ENCODE measurements around the gene APBB1.
A peak's percentile ranks its signal among the peaks of the same experiment; 100 is the strongest.
"Not testable (repeated sequence)": the region's sequence is repeated elsewhere in the genome, so short reads cannot be mapped to it uniquely, and the experiment has no call there.

APBB1 gene

GRCh38 chr11:6415797-6416196, 3.1 kb downstream of the APBB1 start:
- no peak for DNase-seq

- DNase-seq, result no peak
Observed at GRCh38 chr11:6414874-6415328, 4.0 kb downstream of the APBB1 start.

GRCh38 chr11:6413791-6414201, 5.1 kb downstream of the APBB1 start:
- peak; percentile 54 to 83 for DNase-seq

DNA sequence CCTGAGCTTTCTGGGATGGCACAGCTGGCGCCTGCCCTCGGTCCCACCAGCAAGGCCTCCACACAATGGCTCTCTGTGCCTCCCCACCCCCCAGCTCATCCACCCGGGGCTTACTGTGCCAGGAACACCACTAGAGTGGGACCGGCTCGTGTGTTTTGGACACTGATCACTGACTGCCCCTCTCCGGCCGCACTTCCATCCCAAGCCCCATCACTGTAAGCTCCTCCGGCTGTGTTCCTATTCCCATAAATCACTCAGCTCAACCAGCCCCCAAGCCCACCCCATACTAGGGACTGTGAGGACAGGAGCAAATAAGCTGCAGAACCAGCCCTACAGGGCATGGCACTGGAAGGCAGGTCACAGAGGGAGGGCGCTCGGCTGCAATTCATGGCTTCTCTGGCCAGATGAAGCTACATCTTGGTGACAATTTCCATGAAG, 7.3 kb downstream of the APBB1 start:
- no peak for DNase-seq

- DNase-seq, result no peak
Observed at GRCh38 chr11:6410695-6411430, 8.0 kb downstream of the APBB1 start.

- DNase-seq, result no peak
Observed at GRCh38 chr11:6406370-6406769, 12.5 kb downstream of the APBB1 start.

GRCh38 chr11:6405846-6406245, 13.0 kb downstream of the APBB1 start:
- DNase-seq, result no peak

DNA sequence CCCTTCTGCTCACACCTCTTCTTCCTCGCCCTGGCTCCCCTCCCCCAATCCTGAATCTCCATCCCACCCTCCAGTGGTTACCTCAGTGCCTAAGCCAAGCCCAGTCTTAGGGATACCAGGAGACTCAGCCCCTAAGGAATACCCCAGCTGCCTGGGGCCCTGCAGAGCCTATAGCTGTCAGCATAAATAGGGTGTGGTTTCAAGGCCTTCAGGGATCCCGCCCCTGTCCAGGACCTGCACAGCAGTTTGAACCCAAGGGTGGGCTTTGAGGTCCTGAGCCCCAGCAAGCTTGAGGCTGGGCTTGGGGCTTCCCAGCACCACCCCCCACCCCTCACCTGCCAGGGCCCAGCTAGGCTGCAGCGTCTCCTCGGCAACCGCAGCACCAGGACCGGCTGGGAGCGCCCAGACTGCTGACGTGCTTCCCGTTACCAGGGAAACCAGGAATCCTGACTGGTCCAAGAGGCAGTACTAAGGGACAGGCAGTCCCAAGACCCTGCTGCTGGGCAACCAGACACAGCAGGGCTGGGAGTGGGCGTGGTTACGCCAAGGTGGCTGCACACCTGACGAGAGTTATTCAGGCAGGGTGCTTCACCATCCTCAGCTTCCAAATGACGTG, 13.7 kb downstream of the APBB1 start:
- DNase-seq, result no peak

DNA sequence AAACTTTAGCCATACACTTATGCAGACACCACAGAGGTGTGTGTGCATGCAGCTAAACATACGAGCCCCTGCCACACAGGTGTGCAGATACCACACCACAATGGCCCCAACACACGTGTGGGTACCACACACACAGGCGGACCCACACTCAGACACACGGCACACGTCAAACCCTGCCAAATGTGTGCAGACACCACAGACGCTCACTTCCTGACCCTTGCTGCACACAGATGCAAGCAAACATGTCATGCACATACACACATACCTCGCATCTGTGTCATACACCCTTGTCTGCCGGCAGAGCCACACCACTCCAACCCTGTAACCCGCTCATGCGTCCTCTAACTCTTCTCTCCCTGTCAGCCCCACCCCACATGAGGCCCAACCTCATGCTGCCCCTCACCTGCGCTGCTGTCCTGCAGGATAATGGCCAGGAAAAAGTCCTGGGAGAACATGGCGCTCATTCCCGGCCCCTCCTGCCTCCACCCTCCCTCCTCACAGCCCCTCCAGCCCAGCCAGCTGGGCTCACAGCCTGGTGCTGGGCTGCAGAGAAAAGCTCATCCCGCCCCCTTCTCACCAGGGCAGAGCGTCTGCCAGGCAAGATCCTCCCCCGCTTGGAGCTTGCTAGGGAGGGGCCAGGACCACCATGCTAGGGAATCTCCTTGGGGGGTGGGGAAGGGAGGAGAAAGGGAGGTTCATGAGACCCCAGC, 14.4 kb downstream of the APBB1 start:
- no peak for DNase-seq

GRCh38 chr11:6403539-6403938, 15.4 kb downstream of the APBB1 start:
- no peak for DNase-seq

DNA sequence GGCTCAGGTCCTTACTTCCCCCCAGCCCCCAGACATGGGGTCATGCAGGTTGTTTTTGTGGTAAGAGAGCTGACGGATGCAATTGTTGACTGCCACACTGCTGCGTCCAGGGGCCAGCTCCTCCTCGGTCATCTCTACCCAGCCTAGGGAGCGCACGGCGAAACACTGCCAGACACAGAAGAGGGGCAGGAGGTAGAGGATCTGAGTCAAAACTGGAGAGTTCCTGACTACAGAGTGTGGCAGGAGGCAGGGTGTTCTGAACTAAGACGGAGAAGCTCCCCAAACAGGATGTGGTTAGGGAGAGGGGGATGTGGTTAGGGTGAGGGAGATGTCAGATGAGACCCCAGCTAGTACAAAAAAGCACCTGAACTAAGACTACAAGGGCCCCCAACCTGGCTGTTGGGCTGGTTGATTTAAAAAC, 16.3 kb downstream of the APBB1 start:
- DNase-seq, result peak in 1 of 2 experiments; percentile 66

DNA sequence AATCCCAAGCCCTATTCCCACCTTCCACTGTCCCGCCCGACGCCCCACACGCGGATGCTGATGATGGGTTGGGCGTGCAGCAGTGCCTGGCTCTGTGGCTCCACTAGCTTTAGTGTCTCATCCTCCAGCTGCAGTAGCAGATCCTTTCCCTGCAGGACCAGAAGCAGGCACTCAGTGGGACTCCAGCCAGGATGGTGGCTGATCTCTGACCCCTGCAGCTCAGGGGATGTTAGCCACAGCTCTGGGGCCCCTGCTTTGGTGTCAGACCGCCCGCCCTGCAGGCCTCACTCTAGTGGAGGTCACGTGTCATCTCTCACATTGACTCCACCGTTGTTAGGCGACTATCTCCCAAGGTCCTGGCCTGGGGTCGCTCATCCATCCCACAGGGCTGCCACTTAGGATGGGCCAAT, 16.8 kb downstream of the APBB1 start:
- no peak for DNase-seq

DNA sequence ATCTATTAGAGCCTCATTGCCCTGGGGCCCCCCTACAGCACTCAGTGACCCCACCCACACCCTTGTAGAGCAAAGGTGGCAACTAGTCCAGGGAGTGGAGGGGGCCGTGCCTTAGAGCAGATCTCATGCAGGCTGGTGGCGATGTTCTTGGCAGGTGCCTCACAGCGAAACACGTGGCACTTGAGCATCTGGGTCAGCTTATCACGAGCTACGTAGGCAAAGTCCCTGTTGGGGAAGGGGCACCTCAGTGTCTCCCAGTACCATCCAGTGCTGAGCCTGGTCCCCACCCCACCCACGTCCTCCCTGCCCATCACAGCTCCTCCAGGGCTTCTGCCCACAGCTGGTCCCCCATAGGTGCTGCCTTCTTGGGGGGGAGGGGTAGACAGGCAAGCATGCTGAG, 17.4 kb downstream of the APBB1 start:
- no peak for DNase-seq

DNA sequence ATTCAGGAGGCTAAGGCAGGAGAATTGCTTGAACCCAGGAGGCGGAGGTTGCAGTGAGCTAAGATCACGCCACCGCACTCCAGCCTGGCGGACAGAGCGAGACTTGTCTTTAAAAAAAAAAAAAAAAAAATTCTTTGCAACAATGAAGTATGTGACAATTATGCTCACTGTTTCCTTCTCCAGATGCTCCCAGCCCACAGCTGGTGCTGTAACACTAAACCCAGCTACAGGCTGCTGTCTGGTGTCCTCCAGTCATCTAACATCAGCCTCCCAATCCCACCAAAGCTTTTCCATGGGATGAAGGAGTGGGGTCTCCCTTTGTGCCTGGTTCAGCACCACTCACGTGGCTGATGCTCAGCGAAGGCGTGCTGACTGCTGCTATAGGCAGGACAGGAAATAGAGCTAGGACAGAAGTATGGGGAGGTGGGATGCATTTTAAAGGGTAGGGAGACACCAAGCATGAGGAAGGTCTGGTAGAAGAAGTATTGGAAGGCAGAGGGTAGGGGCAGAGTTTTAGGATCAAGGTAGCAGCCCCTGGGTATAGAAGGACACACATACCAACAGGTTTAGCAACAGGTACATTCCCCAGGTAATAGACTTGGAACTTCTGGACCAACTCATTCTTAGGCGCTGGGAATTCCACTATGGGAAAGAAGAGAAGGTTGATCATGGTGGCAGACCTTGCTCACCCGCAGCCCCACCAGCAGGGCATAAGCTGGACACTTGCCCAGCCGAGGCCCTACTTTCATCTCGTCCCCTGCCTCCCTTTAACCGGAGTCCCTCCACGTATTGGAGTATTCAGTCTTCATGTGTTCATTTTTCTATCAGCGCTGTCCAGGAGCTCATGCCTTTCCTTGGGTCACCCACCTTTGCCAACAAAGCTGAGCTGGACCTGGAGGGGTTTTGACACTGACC, 18.2 kb downstream of the APBB1 start:
- DNase-seq, result no peak

DNA sequence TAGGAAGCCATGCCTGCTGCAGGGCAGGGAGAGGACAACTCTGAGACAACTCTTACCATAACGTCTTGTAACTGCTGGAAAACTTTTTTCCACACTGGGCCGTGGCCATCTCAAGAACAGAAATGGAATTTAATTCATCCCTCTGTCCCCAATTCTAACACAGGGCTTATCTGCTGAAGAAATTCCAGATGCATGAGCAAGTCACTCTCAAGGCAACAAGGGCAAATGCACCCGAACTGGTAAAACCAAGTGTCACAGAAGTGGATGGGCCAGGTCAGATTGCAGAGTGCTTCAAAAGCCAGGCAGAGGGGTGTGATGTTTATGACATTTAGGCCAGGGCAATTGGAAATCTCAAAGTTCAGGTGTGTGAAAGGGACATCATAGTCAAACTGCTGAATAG, 21.3 kb downstream of the APBB1 start:
- no peak for DNase-seq

- DNase-seq, result no peak
Observed at GRCh38 chr11:6397156-6397555, 21.7 kb downstream of the APBB1 start.

- no peak for DNase-seq
Observed at GRCh38 chr11:6395470-6396060, 23.3 kb downstream of the APBB1 start.

- no peak for DNase-seq
Observed at GRCh38 chr11:6393989-6394670, 24.8 kb downstream of the APBB1 start.

GRCh38 chr11:6392251-6392650, 26.6 kb downstream of the APBB1 start:
- not testable (repeated sequence) for DNase-seq

- DNase-seq, result no peak
Observed at GRCh38 chr11:6391537-6392134, 27.3 kb downstream of the APBB1 start.

All from stimulated activated CD4-positive, alpha-beta T cell treated with anti-CD3 and anti-CD28 coated beads, Interleukin-4, amount 100 ng/mL, for 4 hours (primary cell).